ENCODE measurements around the gene PNPLA7. TPM values are rescaled to one million over a fixed set of nuclear protein-coding genes. Genes with fewer than 3 reads are reported as not detected.
"Not testable (repeated sequence)": the region's sequence is repeated elsewhere in the genome, so short reads cannot be mapped to it uniquely, and the experiment has no call there.

PNPLA7 gene
- total RNA-seq, 2 experiments from 2014 or later = 3.8 to 4.4 TPM

GRCh38 chr9:137466389-137467085 lies 83.7 kb downstream of the PNPLA7 start:
- H3K27me3 Mint-ChIP-seq = peaks cover 14% of the 10 kb centered on the region
- CTCF ChIA-PET, POLR2A ChIA-PET: not testable (repeated sequence)

GRCh38 chr9:137465720-137466388 lies 84.3 kb downstream of the PNPLA7 start:
- ChIA-PET POLR2A (no interaction called here), CTCF (no interaction called here)
- Mint-ChIP-seq H3K4me3 (no peak overlapping the region), H3K36me3 (ENCODE audit: low read depth) (no peaks in the 10 kb centered on the region), H3K9me3 (no peaks in the 10 kb centered on the region), H3K27ac (no peak overlapping the region), H3K27me3 (peaks cover 13% of the 10 kb centered on the region), H3K4me1 (peaks cover 20% of the 10 kb centered on the region)
- DNase-seq = no peak

More at GRCh38 chr9:137466389-137467085, 83.7 kb downstream of the PNPLA7 start:
- Mint-ChIP-seq H3K4me1 (peaks cover 15% of the 10 kb centered on the region), H3K27ac (peak overlapping the region; percentile 55)
- H3K36me3 Mint-ChIP-seq (ENCODE audit: low read depth); DNase-seq; H3K4me3 Mint-ChIP-seq; H3K9me3 Mint-ChIP-seq: not testable (repeated sequence)

- no peak for DNase-seq
- H3K27me3 Mint-ChIP-seq = peaks cover 9% of the 10 kb centered on the region
- no peak overlapping the region for H3K27ac Mint-ChIP-seq
- no peaks in the 10 kb centered on the region for H3K9me3 Mint-ChIP-seq
- ChIA-PET POLR2A (no interaction called here), CTCF (no interaction called here)
- peaks cover 21% of the 10 kb centered on the region for H3K4me1 Mint-ChIP-seq
- H3K36me3 Mint-ChIP-seq (ENCODE audit: low read depth) = no peaks in the 10 kb centered on the region
- H3K4me3 Mint-ChIP-seq = no peak overlapping the region
Observed at GRCh38 chr9:137465000-137465719, 85.0 kb downstream of the PNPLA7 start.

- CTCF ChIA-PET = no interaction called here
- Mint-ChIP-seq H3K9me3 (no peaks in the 10 kb centered on the region), H3K27ac (no peak overlapping the region), H3K27me3 (peaks cover 6% of the 10 kb centered on the region), H3K4me1 (peaks cover 24% of the 10 kb centered on the region), H3K36me3 (ENCODE audit: low read depth) (no peaks in the 10 kb centered on the region), H3K4me3 (no peak overlapping the region)
- no peak for DNase-seq
- POLR2A ChIA-PET = no interaction called here
Observed at GRCh38 chr9:137464291-137464999, 85.8 kb downstream of the PNPLA7 start.

GRCh38 chr9:137463931-137464290 lies 86.3 kb downstream of the PNPLA7 start:
- DNase-seq = no peak
- POLR2A ChIA-PET = no interaction called here
- Mint-ChIP-seq H3K36me3 (ENCODE audit: low read depth) (no peaks in the 10 kb centered on the region), H3K4me1 (peaks cover 24% of the 10 kb centered on the region), H3K4me3 (no peak overlapping the region), H3K27me3 (peaks cover 2% of the 10 kb centered on the region), H3K9me3 (no peaks in the 10 kb centered on the region), H3K27ac (no peak overlapping the region)
- CTCF ChIA-PET = interaction anchor here (1.4 to 1.6 kb wide), 2 partner anchors 27 to 41 kb away, joined by 5 to 6 read pairs; partner anchors contain the start of genes EXD3 and NOXA1

GRCh38 chr9:137462986-137463930 lies 86.9 kb downstream of the PNPLA7 start:
- ChIA-PET POLR2A (no interaction called here), CTCF (interaction anchor here (1.4 to 1.6 kb wide), 2 partner anchors 28 to 40 kb away, joined by 5 to 6 read pairs; partner anchors contain the start of genes EXD3 and NOXA1)
- no peak for DNase-seq
- peak overlapping the region; percentile 78 for H3K27ac Mint-ChIP-seq
- no peaks in the 10 kb centered on the region for H3K27me3 Mint-ChIP-seq
- H3K4me3 Mint-ChIP-seq = peak overlapping the region; percentile 25
- H3K36me3 Mint-ChIP-seq (ENCODE audit: low read depth) = no peaks in the 10 kb centered on the region
- H3K4me1 Mint-ChIP-seq = peaks cover 24% of the 10 kb centered on the region
- no peaks in the 10 kb centered on the region for H3K9me3 Mint-ChIP-seq

GRCh38 chr9:137462396-137462985 lies 87.7 kb downstream of the PNPLA7 start:
- Mint-ChIP-seq H3K4me3 (no peak overlapping the region), H3K36me3 (ENCODE audit: low read depth) (no peaks in the 10 kb centered on the region), H3K27me3 (no peaks in the 10 kb centered on the region), H3K9me3 (no peaks in the 10 kb centered on the region), H3K4me1 (peaks cover 24% of the 10 kb centered on the region), H3K27ac (peak overlapping the region; percentile 91)
- DNase-seq = no peak
- ChIA-PET POLR2A (interaction anchor here (1.0 kb wide), 1 partner anchor 222 kb away, joined by 3 read pairs; the partner anchor contains the start of gene TUBB4B), CTCF (interaction anchor here (0.6 to 1.6 kb wide), 7 partner anchors 13 to 130 kb away, joined by 3 to 6 read pairs (median 4); partner anchors contain the start of genes EXD3 and NOXA1)

GRCh38 chr9:137461663-137462395 lies 88.4 kb downstream of the PNPLA7 start:
- Mint-ChIP-seq H3K4me1 (peaks cover 25% of the 10 kb centered on the region), H3K27ac (peak overlapping the region; percentile 91), H3K9me3 (no peaks in the 10 kb centered on the region), H3K4me3 (peak overlapping the region; percentile 66), H3K27me3 (no peaks in the 10 kb centered on the region), H3K36me3 (ENCODE audit: low read depth) (no peaks in the 10 kb centered on the region)
- DNase-seq = peak; percentile 85
- ChIA-PET CTCF (interaction anchor here (0.6 to 1.1 kb wide), 6 partner anchors 9 to 130 kb away, joined by 3 to 5 read pairs (median 4); partner anchors contain the start of genes EXD3 and NOXA1), POLR2A (interaction anchor here (1.0 kb wide), 1 partner anchor 221 kb away, joined by 3 read pairs; the partner anchor contains the start of gene TUBB4B)

- no peak for DNase-seq
- Mint-ChIP-seq H3K4me1 (peaks cover 28% of the 10 kb centered on the region), H3K9me3 (no peaks in the 10 kb centered on the region), H3K27me3 (no peaks in the 10 kb centered on the region), H3K4me3 (peak overlapping the region; percentile 40), H3K27ac (peak overlapping the region; percentile 78), H3K36me3 (ENCODE audit: low read depth) (no peaks in the 10 kb centered on the region)
- ChIA-PET CTCF (interaction anchor here (1.0 to 1.1 kb wide), 2 partner anchors 9 to 11 kb away, joined by 3 to 5 read pairs; no protein-coding TSS in a partner anchor), POLR2A (interaction anchor here (1.0 kb wide), 1 partner anchor 220 kb away, joined by 3 read pairs; the partner anchor contains the start of gene TUBB4B)
Observed at GRCh38 chr9:137461316-137461662, 88.9 kb downstream of the PNPLA7 start.

GRCh38 chr9:137460363-137461315 lies 89.6 kb downstream of the PNPLA7 start:
- Mint-ChIP-seq H3K9me3 (no peaks in the 10 kb centered on the region), H3K4me3 (peak overlapping the region; percentile 40)
- POLR2A ChIA-PET = no interaction called here

More at GRCh38 chr9:137460363-137461315, 89.6 kb downstream of the PNPLA7 start:
- peaks cover 3% of the 10 kb centered on the region for H3K36me3 Mint-ChIP-seq (ENCODE audit: low read depth)
- H3K27me3 Mint-ChIP-seq = no peaks in the 10 kb centered on the region
- DNase-seq = no peak
- peak overlapping the region; percentile 87 for H3K27ac Mint-ChIP-seq
- CTCF ChIA-PET = interaction anchor here (1.1 kb wide), 1 partner anchor 8 kb away, joined by 5 read pairs; no protein-coding TSS in a partner anchor
- H3K4me1 Mint-ChIP-seq = peaks cover 35% of the 10 kb centered on the region
